Fibroblast of lung (primary cell): Measurements from ENCODE around the gene ANKRD35. TPM values are rescaled to one million over a fixed set of nuclear protein-coding genes. Genes with fewer than 3 reads are reported as not detected.
"Not testable (repeated sequence)": the region's sequence is repeated elsewhere in the genome, so short reads cannot be mapped to it uniquely, and the experiment has no call there.

Experiments used
- DNase-seq, 2 donors: peaks; one replicate each; pipeline versions ENCODE4 v3.0.0 to v3.0.0-alpha.2; 2010; ENCODE audit warnings: low read depth in 2 of 2
- H2AFZ ChIP-seq: 2 replicates; pipeline ENCODE4 v1.5.1; 2012; ENCODE audit warnings: low read length, control low read depth, inconsistent platforms
- H3K27ac ChIP-seq: 2 replicates; pipeline ENCODE4 v1.5.1; 2011; ENCODE audit warnings: low read length, control low read depth; ENCODE audit not compliant: insufficient read depth
- H3K27me3 ChIP-seq: 2 replicates; pipeline ENCODE4 v1.5.1; 2011; ENCODE audit warnings: mild to moderate bottlenecking, low read length; ENCODE audit not compliant: control insufficient read depth, insufficient read depth
- H3K36me3 ChIP-seq: 2 replicates; pipeline ENCODE4 v1.5.1; 2011; ENCODE audit warnings: low read length; ENCODE audit not compliant: control insufficient read depth, insufficient read depth
- H3K4me1 ChIP-seq: 2 replicates; pipeline ENCODE4 v1.5.1; 2011; ENCODE audit warnings: low read length; ENCODE audit not compliant: control insufficient read depth, insufficient read depth; ENCODE audit errors: extremely low read depth
- H3K4me2 ChIP-seq: 2 replicates; pipeline ENCODE4 v1.5.1; 2011; ENCODE audit warnings: low read length, control low read depth; ENCODE audit not compliant: insufficient read depth; ENCODE audit errors: extremely low read depth
- H3K4me3 ChIP-seq, 4 experiments: fragments of 200-600 bp in 1 of 4; sonication (generic) in 1 of 4; replicated peaks in 1 of 4; 2 replicates each; pipeline ENCODE4 v1.5.1; 2011 to 2016; ENCODE audit warnings: low read length in 4 of 4, low read depth in 3 of 4, mild to moderate bottlenecking in 3 of 4, control low read depth in 2 of 4, inconsistent platforms in 1 of 4, mixed read lengths in 1 of 4; ENCODE audit not compliant: insufficient read depth in 1 of 4; ENCODE audit errors: control extremely low read depth in 1 of 4
- H3K79me2 ChIP-seq: 2 replicates; pipeline ENCODE4 v1.5.1; 2012; ENCODE audit warnings: mild to moderate bottlenecking, low read length, inconsistent platforms; ENCODE audit not compliant: control insufficient read depth, insufficient read depth
- H3K9ac ChIP-seq: 2 replicates; pipeline ENCODE4 v1.5.1; 2011; ENCODE audit warnings: mild to moderate bottlenecking, low read length, control low read depth; ENCODE audit not compliant: insufficient read depth
- H3K9me3 ChIP-seq: 2 replicates; pipeline ENCODE4 v1.5.1; 2012; ENCODE audit warnings: low read depth, low read length; ENCODE audit not compliant: control insufficient read depth, insufficient read depth
- H4K20me1 ChIP-seq: 2 replicates; pipeline ENCODE4 v1.5.1; 2011; ENCODE audit warnings: low read length; ENCODE audit not compliant: control insufficient read depth, insufficient read depth; ENCODE audit errors: extremely low read depth
- EZH2 ChIP-seq: IDR thresholded peaks from 2 replicates; pipeline ENCODE4 v1.5.1; 2012; ENCODE audit warnings: low read length, control low read depth, mild to moderate bottlenecking; ENCODE audit errors: missing control alignments
- polyA plus RNA-seq, 2 donors: library from polyadenylated mRNA; depleted of rRNA in 1 of 2; stranded (reverse) in 1 of 2; unstranded in 1 of 2; fragments of >200 nt; gene quantifications; 2 replicates each; pipeline ENCODE4 v1.2.1, GENCODE V29; 2011 to 2012; ENCODE audit warnings: missing spikeins in 1 of 2
- total RNA-seq: library from RNA; depleted of rRNA; stranded (reverse); fragments of >200 nt; gene quantifications from 2 replicates; pipeline ENCODE4 v1.2.1, GENCODE V29; 2014
- TF ChIP-seq, protein P1 (sequence below), 2 donors: IDR thresholded peaks in 1 of 2; conservative IDR thresholded peaks in 1 of 2; 1 replicate in 1 of 2; 2 replicates in 1 of 2; pipeline ENCODE4 v1.5.1; 2011 to 2012; ENCODE audit warnings: low read length in 2 of 2, control low read depth in 1 of 2, inconsistent platforms in 1 of 2, low read depth in 1 of 2, mild to moderate bottlenecking in 1 of 2

The ANKRD35 gene
- total and polyA plus RNA-seq, 2 donors (not counting 1 experiment from before 2014, with no cell fraction given) = 0.65 to 4.5 TPM

DNA sequence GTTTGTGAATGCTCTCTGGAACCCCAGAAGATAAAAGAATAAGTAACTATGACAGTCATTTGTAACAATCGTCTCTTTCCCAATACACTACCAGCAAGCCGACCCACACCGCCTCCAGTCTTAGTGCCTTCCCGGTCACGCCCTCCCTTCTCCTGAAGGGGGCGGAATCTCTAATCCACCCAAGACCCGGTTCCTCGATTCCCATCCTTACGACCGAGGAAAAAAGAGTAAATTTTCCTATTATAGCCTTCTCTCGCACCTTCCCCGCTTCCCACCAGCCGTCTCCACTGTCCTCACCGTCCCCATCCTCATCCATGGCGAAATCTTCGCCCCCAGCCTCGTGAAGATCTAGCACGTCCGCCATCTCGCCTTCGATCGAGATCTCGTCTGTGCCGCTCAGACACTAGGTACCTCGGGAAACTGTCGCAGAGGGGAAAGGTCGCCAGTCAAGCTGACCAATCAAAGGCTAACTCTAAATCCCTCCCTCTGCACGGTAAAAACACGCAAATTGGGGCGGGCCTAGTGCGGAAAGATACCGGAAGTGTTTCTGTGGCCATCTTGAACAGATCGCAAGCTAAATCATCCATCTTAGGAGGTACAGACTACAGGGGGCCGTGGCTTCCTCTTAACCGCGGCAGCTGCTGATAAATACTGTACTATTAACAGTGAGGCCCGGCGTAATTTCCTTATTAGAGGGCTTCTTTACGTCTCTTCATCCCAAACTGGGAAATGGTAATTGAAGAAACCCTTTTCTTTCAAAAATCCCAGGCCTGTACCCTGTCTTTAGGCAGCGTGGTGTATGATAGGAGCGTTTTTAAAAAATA is 41.6 kb upstream of the ANKRD35 start, which contains the start of gene RBM8A:
Gene RBM8A, minus strand, starts transcription at position 422 of the 824 bp plus-strand sequence. Its CDS starts 58 bp downstream, at position 364.
- DNase-seq = peak; percentile 98 to 99
- no peaks in the 10 kb centered on the region for H3K9me3 ChIP-seq
- no peaks in the 10 kb centered on the region for H3K27me3 ChIP-seq
- peak within 1 kb of the TSS; percentile 72 to 98 (median 92) for H3K4me3 ChIP-seq
- no peaks in the 10 kb centered on the region for H3K4me1 ChIP-seq
- H3K9ac ChIP-seq = peak within 1 kb of the TSS; percentile 88
- H3K27ac ChIP-seq = peak within 1 kb of the TSS; percentile 97
- peaks cover 10% of the 10 kb centered on the region for H3K79me2 ChIP-seq
- no peaks in the 10 kb centered on the region for H4K20me1 ChIP-seq
- no peaks in the 10 kb centered on the region for H3K36me3 ChIP-seq
- H2AFZ ChIP-seq = peak within 1 kb of the TSS; percentile 45
- TF ChIP-seq, protein P1, sequence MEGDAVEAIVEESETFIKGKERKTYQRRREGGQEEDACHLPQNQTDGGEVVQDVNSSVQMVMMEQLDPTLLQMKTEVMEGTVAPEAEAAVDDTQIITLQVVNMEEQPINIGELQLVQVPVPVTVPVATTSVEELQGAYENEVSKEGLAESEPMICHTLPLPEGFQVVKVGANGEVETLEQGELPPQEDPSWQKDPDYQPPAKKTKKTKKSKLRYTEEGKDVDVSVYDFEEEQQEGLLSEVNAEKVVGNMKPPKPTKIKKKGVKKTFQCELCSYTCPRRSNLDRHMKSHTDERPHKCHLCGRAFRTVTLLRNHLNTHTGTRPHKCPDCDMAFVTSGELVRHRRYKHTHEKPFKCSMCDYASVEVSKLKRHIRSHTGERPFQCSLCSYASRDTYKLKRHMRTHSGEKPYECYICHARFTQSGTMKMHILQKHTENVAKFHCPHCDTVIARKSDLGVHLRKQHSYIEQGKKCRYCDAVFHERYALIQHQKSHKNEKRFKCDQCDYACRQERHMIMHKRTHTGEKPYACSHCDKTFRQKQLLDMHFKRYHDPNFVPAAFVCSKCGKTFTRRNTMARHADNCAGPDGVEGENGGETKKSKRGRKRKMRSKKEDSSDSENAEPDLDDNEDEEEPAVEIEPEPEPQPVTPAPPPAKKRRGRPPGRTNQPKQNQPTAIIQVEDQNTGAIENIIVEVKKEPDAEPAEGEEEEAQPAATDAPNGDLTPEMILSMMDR (conservative IDR thresholded peaks at IDR 0.05 in 1 of 2, IDR thresholded peaks at IDR 0.05 in 1 of 2; ENCODE audit: low read depth in 1 of 2, low read length in 2 of 2) = peak; percentile 65 to 71
- no peak for TF ChIP-seq EZH2
- H3K4me2 ChIP-seq = peak within 1 kb of the TSS; percentile 94

DNA sequence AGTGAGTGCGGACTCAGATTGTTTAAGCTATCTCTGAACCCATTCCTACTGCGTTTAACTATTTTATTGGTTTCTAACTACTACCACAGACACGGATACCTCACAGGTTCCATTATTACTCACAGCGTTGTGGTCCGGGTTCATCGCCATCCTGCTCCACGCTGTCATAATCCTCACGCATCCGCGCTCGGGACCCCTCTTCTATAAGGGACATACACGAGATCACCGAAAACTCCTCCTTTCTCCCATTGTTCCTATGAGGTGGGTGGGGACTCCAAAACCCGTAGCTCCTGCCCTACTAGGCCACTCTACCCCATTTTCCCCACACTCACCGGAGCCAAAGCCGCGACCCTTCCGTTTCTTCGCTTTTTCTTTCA is 41.0 kb upstream of the ANKRD35 start:
- peak overlapping the region; percentile 94 for H3K4me2 ChIP-seq
- H4K20me1 ChIP-seq = no peaks in the 10 kb centered on the region
- H3K4me3 ChIP-seq = peak overlapping the region; percentile 72 to 98 (median 92)
- no peaks in the 10 kb centered on the region for H3K9me3 ChIP-seq
- peak overlapping the region; percentile 75 for H3K9ac ChIP-seq
- H3K4me1 ChIP-seq = no peaks in the 10 kb centered on the region
- H3K79me2 ChIP-seq = peaks cover 10% of the 10 kb centered on the region
- H3K27ac ChIP-seq = peak overlapping the region; percentile 97
- H2AFZ ChIP-seq = no peak overlapping the region
- peak in 1 of 2 donors; percentile 47 for DNase-seq
- TF ChIP-seq, protein P1 (conservative IDR thresholded peaks at IDR 0.05 in 1 of 2, IDR thresholded peaks at IDR 0.05 in 1 of 2; ENCODE audit: low read depth in 1 of 2, low read length in 2 of 2) = no peak
- TF ChIP-seq EZH2 = no peak
- H3K36me3 ChIP-seq = no peaks in the 10 kb centered on the region
- H3K27me3 ChIP-seq = no peaks in the 10 kb centered on the region

DNA sequence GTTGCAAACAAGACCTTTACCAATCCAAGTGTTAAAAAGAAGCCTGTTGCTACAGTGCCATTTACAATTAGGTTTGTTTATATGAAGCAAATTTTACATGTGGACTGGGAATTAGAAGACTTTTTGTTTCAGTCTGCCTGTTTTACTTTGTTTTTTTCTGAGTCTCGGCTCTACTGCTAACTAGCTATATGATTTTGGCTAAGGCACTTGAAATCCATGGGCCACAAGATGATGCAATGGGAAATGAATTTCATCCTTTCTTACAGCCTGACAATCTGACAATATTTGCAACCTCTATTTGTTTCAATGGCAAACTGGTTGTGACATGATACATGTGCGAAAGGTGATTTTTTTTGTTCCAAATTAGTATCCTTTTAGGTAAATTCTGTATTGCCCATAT is 36.6 kb upstream of the ANKRD35 start:
- Histone ChIP-seq H3K9ac (no peak overlapping the region), H3K79me2 (peaks cover 20% of the 10 kb centered on the region), H2AFZ (no peak overlapping the region), H3K4me2 (no peak overlapping the region), H3K4me1 (peaks cover 4% of the 10 kb centered on the region), H4K20me1 (no peaks in the 10 kb centered on the region), H3K36me3 (no peaks in the 10 kb centered on the region), H3K27ac (no peak overlapping the region), H3K9me3 (no peaks in the 10 kb centered on the region), H3K27me3 (no peaks in the 10 kb centered on the region), H3K4me3 (no peak overlapping the region)
- no peak for TF ChIP-seq EZH2
- TF ChIP-seq, protein P1 (conservative IDR thresholded peaks at IDR 0.05 in 1 of 2, IDR thresholded peaks at IDR 0.05 in 1 of 2; ENCODE audit: low read depth in 1 of 2, low read length in 2 of 2) = no peak
- peak in 1 of 2 donors; percentile 44 for DNase-seq

DNA sequence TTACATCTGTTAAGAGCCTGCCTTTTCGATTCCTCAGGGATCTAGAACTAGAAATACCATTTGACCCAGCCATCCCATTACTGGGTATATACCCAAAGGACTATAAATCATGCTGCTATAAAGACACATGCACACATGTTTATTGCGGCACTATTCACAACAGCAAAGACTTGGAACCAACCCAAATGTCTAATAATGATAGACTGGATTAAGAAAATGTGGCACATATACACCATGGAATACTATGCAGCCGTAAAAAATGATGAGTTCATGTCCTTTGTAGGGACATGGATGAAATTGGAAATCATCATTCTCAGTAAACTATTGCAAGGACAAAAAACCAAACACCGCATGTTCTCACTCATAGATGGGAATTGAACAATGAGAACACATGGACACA is 34.6 kb upstream of the ANKRD35 start:
- H4K20me1 ChIP-seq, H3K79me2 ChIP-seq, H3K27me3 ChIP-seq, H3K9me3 ChIP-seq, H3K9ac ChIP-seq, DNase-seq, H3K4me1 ChIP-seq, H3K27ac ChIP-seq, H2AFZ ChIP-seq, H3K4me3 ChIP-seq, H3K36me3 ChIP-seq: not testable (repeated sequence)
- H3K4me2 ChIP-seq = peak overlapping the region; percentile 35
